ENCODE data around the gene ENPP1.
"Not testable (repeated sequence)": the region's sequence is repeated elsewhere in the genome, so short reads cannot be mapped to it uniquely, and the experiment has no call there.

The ENPP1 gene

GRCh38 chr6:131916091-131916796 is 108.4 kb downstream of the ENPP1 start:
- H3K4me1 ChIP-seq (ENCODE audit: control insufficient read depth, insufficient read depth, low read length); H3K36me3 ChIP-seq (ENCODE audit: control insufficient read depth in 2 of 2, insufficient read depth in 1 of 2, low read length in 2 of 2); POLR2A ChIA-PET; H3K9me3 ChIP-seq (ENCODE audit: control insufficient read depth, insufficient read depth, low read depth, low read length); H3K27ac ChIP-seq (ENCODE audit: extremely low read depth, low read depth, low read length); H3K4me3 ChIP-seq (ENCODE audit: low read depth, low read length): not testable (repeated sequence)
- CTCF ChIA-PET: interaction anchor here (0.5 to 9.9 kb wide), 36 partner anchors 8 to 1132 kb away, joined by 3 to 188 read pairs (median 7); no protein-coding TSS in a partner anchor

GRCh38 chr6:131916847-131917246 is 109.0 kb downstream of the ENPP1 start:
- Histone ChIP-seq H3K27ac (ENCODE audit: extremely low read depth, low read depth, low read length) (no peak overlapping the region), H3K4me3 (ENCODE audit: low read depth, low read length) (no peak overlapping the region), H3K9me3 (ENCODE audit: control insufficient read depth, insufficient read depth, low read depth, low read length) (no peaks in the 10 kb centered on the region), H3K36me3 (ENCODE audit: control insufficient read depth in 2 of 2, insufficient read depth in 1 of 2, low read length in 2 of 2) (no peaks in the 10 kb centered on the region), H3K4me1 (ENCODE audit: control insufficient read depth, insufficient read depth, low read length) (no peaks in the 10 kb centered on the region)
- ChIA-PET POLR2A (no interaction called here), CTCF (interaction anchor here (0.5 to 9.9 kb wide), 10 partner anchors 8 to 1045 kb away, joined by 3 to 188 read pairs (median 8); no protein-coding TSS in a partner anchor)
- TF ChIP-seq PRDM10 (tag by site-specific recombination; IDR thresholded peaks at IDR 0.05) (no peak), ZNF571 (tag by site-specific recombination; IDR thresholded peaks at IDR 0.05) (no peak), ZNF544 (tag by site-specific recombination; IDR thresholded peaks at IDR 0.05) (no peak), ZBTB48 (tag by site-specific recombination; IDR thresholded peaks at IDR 0.05) (no peak), ZNF394 (tag by site-specific recombination; IDR thresholded peaks at IDR 0.05; ENCODE audit: borderline replicate concordance) (no peak), ZNF629 (tag by site-specific recombination; IDR thresholded peaks at IDR 0.05) (no peak), ZNF132 (tag by site-specific recombination; IDR thresholded peaks at IDR 0.05; ENCODE audit: borderline replicate concordance) (no peak), ZNF174 (tag by site-specific recombination; IDR thresholded peaks at IDR 0.05) (no peak), ZNF274 (IDR thresholded peaks at IDR 0.05; ENCODE audit: low read length) (no peak), ZNF274 (tag by site-specific recombination; IDR thresholded peaks at IDR 0.05; ENCODE audit: borderline replicate concordance) (no peak), GLIS2 (tag by site-specific recombination; IDR thresholded peaks at IDR 0.05) (no peak), EGR2 (tag by site-specific recombination; IDR thresholded peaks at IDR 0.05; ENCODE audit: low read depth) (no peak), ZNF366 (tag by site-specific recombination; conservative IDR thresholded peaks at IDR 0.05) (no peak), ZNF658 (tag by site-specific recombination; IDR thresholded peaks at IDR 0.05) (no peak)

- H3K4me1 ChIP-seq (ENCODE audit: control insufficient read depth, insufficient read depth, low read length): no peaks in the 10 kb centered on the region
- H3K4me3 ChIP-seq (ENCODE audit: low read depth, low read length): no peak overlapping the region
- no peak overlapping the region for H3K27ac ChIP-seq (ENCODE audit: extremely low read depth, low read depth, low read length)
- no peaks in the 10 kb centered on the region for H3K36me3 ChIP-seq (ENCODE audit: control insufficient read depth in 2 of 2, insufficient read depth in 1 of 2, low read length in 2 of 2)
- H3K9me3 ChIP-seq (ENCODE audit: control insufficient read depth, insufficient read depth, low read depth, low read length): no peaks in the 10 kb centered on the region
- ChIA-PET CTCF (interaction anchor here (0.6 to 9.9 kb wide), 12 partner anchors 7 to 580 kb away, joined by 3 to 188 read pairs (median 4); no protein-coding TSS in a partner anchor), POLR2A (no interaction called here)
- TF ChIP-seq ZFP3 (tag by site-specific recombination; IDR thresholded peaks at IDR 0.05; ENCODE audit: low read depth) (no peak), ZNF768 (tag by site-specific recombination; IDR thresholded peaks at IDR 0.05) (no peak), PBX3 (CRISPR knock-in tag; IDR thresholded peaks at IDR 0.05) (no peak), ZNF24 (tag by site-specific recombination; IDR thresholded peaks at IDR 0.05) (no peak), ZNF529 (tag by site-specific recombination; IDR thresholded peaks at IDR 0.05; ENCODE audit: insufficient replicate concordance) (no peak)
Measured at GRCh38 chr6:131917318-131917717, 109.5 kb downstream of the ENPP1 start.

Measured in HEK293 (cell line).